Measurements from ENCODE around the gene EYS.

DNA sequence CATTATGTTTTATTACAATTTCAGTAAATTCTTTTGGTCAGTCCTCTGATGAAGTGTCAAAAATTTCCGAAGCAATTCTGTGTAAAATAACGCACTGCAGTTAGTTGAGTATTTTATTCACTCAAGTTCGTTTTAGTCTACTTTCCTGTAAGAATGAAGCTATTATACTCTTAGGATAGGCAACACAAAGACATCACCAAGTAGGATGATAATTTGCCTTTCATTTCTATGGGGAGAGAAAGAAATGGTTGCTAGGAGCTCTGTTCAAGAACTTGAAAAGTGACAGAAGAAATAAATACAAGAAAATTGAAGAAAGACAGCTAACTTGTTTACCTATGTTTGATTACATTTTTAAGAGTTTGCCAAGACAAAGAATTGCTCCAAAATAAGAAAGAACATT is 290.4 kb downstream of the EYS start:
- TF ChIP-seq POLR2AphosphoS5 (IDR thresholded peaks at IDR 0.05; ENCODE audit: low read depth, low read length): no peak
- TF ChIP-seq, protein P1, sequence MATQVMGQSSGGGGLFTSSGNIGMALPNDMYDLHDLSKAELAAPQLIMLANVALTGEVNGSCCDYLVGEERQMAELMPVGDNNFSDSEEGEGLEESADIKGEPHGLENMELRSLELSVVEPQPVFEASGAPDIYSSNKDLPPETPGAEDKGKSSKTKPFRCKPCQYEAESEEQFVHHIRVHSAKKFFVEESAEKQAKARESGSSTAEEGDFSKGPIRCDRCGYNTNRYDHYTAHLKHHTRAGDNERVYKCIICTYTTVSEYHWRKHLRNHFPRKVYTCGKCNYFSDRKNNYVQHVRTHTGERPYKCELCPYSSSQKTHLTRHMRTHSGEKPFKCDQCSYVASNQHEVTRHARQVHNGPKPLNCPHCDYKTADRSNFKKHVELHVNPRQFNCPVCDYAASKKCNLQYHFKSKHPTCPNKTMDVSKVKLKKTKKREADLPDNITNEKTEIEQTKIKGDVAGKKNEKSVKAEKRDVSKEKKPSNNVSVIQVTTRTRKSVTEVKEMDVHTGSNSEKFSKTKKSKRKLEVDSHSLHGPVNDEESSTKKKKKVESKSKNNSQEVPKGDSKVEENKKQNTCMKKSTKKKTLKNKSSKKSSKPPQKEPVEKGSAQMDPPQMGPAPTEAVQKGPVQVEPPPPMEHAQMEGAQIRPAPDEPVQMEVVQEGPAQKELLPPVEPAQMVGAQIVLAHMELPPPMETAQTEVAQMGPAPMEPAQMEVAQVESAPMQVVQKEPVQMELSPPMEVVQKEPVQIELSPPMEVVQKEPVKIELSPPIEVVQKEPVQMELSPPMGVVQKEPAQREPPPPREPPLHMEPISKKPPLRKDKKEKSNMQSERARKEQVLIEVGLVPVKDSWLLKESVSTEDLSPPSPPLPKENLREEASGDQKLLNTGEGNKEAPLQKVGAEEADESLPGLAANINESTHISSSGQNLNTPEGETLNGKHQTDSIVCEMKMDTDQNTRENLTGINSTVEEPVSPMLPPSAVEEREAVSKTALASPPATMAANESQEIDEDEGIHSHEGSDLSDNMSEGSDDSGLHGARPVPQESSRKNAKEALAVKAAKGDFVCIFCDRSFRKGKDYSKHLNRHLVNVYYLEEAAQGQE (IDR thresholded peaks at IDR 0.05; ENCODE audit: insufficient read depth in 1 of 2, low read depth in 2 of 2, low read length in 2 of 2): no peak
- TF ChIP-seq SIN3A (IDR thresholded peaks at IDR 0.05; ENCODE audit: borderline replicate concordance, insufficient read depth, low read length): no peak
